Colonic mucosa (tissue), 4 donors: ENCODE results near the gene GPX6. TPM values are rescaled to one million over a fixed set of nuclear protein-coding genes. Genes with fewer than 3 reads are reported as not detected.

Experiments
- DNase-seq: peaks from one replicate; pipeline ENCODE4 v3.0.0-alpha.2; 2020
- H3K27ac ChIP-seq: fragments of 200-600 bp; one replicate; pipeline ENCODE4 v1.8.0; 2021
- H3K27me3 ChIP-seq: fragments of 200-600 bp; one replicate; pipeline ENCODE4 v1.8.0; 2021
- H3K36me3 ChIP-seq: fragments of 200-600 bp; one replicate; pipeline ENCODE4 v1.8.0; 2021
- H3K4me1 ChIP-seq: fragments of 200-600 bp; one replicate; pipeline ENCODE4 v1.8.0; 2021; ENCODE audit warnings: mild to moderate bottlenecking
- H3K4me3 ChIP-seq: fragments of 200-600 bp; one replicate; pipeline ENCODE4 v1.8.0; 2021
- H3K9ac ChIP-seq, 2 donors: one replicate each; pipeline ENCODE4 v1.7.0; 2013; ENCODE audit warnings: control low read depth in 2 of 2, low read depth in 2 of 2, low read length in 2 of 2
- H3K9me3 ChIP-seq: fragments of 200-600 bp; one replicate; pipeline ENCODE4 v1.8.0; 2021
- CTCF ChIP-seq: fragments of 200-600 bp; IDR thresholded peaks from one replicate; pipeline ENCODE4 v1.8.0; 2022; ENCODE audit warnings: antibody characterized with exemption, mild to moderate bottlenecking
- intact Hi-C: fragments of 100-400 bp; cut with DNase I; formaldehyde crosslinking; loops from one replicate; pipeline ENCODE4 v1.14.1; 2022
- total RNA-seq, 2 donors: library from RNA; stranded (reverse); fragmentation: NEBNext Ultra II Directional in 1 of 2; extraction: Animal tissue kit (Norgen Biotek cat#: 25700) in 1 of 2; gene quantifications; one replicate each; pipeline ENCODE4 v1.2.1, GENCODE V29; 2021
- donor health status: healthy.
- donor health status: DM: no; HTN: no; CAD: no.
- donor health status: DM: no; HTN: no; CAD: no.

GPX6 gene
- not detected for total RNA-seq

- intact Hi-C loops, result no loop called here
- Histone ChIP-seq H3K9me3 (no peaks in the 10 kb centered on the region), H3K36me3 (no peaks in the 10 kb centered on the region), H3K27me3 (no peaks in the 10 kb centered on the region), H3K4me1 (no peaks in the 10 kb centered on the region), H3K27ac (no peak within 1 kb of the TSS), H3K9ac (no peak within 1 kb of the TSS), H3K4me3 (no peak within 1 kb of the TSS)
- TF ChIP-seq CTCF, result no peak
- DNase-seq, result no peak
Observed at GRCh38 chr6:28515676-28516075, at the start of gene GPX6. GPX6 (minus strand) TSS chr6:28515793; CDS start chr6:28515743, 50 bp downstream.

GRCh38 chr6:28563430-28564095, 48.0 kb upstream of the GPX6 start:
- H3K4me3 ChIP-seq, result no peak overlapping the region
- intact Hi-C loops, result no loop called here
- H3K9me3 ChIP-seq, result no peaks in the 10 kb centered on the region
- H3K4me1 ChIP-seq, result no peaks in the 10 kb centered on the region
- no peak overlapping the region for H3K9ac ChIP-seq
- H3K27me3 ChIP-seq, result peaks cover 4% of the 10 kb centered on the region
- no peak for DNase-seq
- H3K36me3 ChIP-seq, result no peaks in the 10 kb centered on the region
- TF ChIP-seq CTCF, result no peak
- no peak overlapping the region for H3K27ac ChIP-seq

- H3K36me3 ChIP-seq, result no peaks in the 10 kb centered on the region
- no peaks in the 10 kb centered on the region for H3K4me1 ChIP-seq
- H3K9me3 ChIP-seq, result no peaks in the 10 kb centered on the region
- H3K27me3 ChIP-seq, result peaks cover 4% of the 10 kb centered on the region
- H3K27ac ChIP-seq, result no peak overlapping the region
- no peak overlapping the region for H3K9ac ChIP-seq
- TF ChIP-seq CTCF, result no peak
- no peak overlapping the region for H3K4me3 ChIP-seq
- intact Hi-C loops, result no loop called here
- DNase-seq, result no peak
Observed at GRCh38 chr6:28558629-28559028, 43.0 kb upstream of the GPX6 start.

GRCh38 chr6:28555136-28555535, 39.5 kb upstream of the GPX6 start:
- H3K4me1 ChIP-seq, result no peaks in the 10 kb centered on the region
- H3K36me3 ChIP-seq, result no peaks in the 10 kb centered on the region
- H3K27me3 ChIP-seq, result peaks cover 4% of the 10 kb centered on the region
- H3K9ac ChIP-seq, result no peak overlapping the region
- no peak for DNase-seq
- H3K9me3 ChIP-seq, result no peaks in the 10 kb centered on the region
- no peak overlapping the region for H3K27ac ChIP-seq
- no peak for TF ChIP-seq CTCF
- H3K4me3 ChIP-seq, result no peak overlapping the region
- intact Hi-C loops, result no loop called here

- Histone ChIP-seq H3K4me1 (no peaks in the 10 kb centered on the region), H3K36me3 (no peaks in the 10 kb centered on the region), H3K27me3 (peaks cover 4% of the 10 kb centered on the region), H3K4me3 (no peak overlapping the region), H3K27ac (no peak overlapping the region), H3K9ac (no peak overlapping the region), H3K9me3 (no peaks in the 10 kb centered on the region)
- DNase-seq, result no peak
- no peak for TF ChIP-seq CTCF
- intact Hi-C loops, result no loop called here
Observed at GRCh38 chr6:28553986-28554881, 38.6 kb upstream of the GPX6 start.
